Erythroblast (primary cell): ENCODE results near the gene EDIL3.

Experiments used
- GATA1 ChIP-seq: IDR thresholded peaks from 2 replicates; pipeline ENCODE4 v1.6.1; 2011; ENCODE audit warnings: low read depth, mild to moderate bottlenecking, control low read depth, low read length, moderate library complexity
- POLR2A ChIP-seq: IDR thresholded peaks from 2 replicates; pipeline ENCODE4 v1.6.1; 2011; ENCODE audit warnings: mild to moderate bottlenecking, low read length

DNA sequence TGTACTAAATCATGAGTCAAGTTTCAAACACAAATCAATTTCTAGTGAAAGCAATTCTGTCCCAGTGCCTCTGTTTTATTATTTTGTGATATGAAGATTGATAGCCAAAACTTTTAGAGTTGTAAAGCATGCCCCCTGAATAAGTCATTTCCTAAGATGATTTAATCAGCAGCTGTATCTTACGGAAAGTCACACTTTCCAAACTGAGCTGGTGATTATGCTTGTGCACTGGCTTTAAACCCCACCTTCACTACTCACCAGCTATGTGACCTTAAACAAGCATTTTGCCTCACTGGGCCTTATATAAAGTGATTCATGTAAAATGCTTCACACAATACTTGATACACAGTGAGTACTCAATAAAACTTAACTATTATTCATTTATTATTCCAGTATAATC lies 78.1 kb downstream of the EDIL3 start:
- no peak for TF ChIP-seq POLR2A
- TF ChIP-seq GATA1: no peak
